Left ventricle myocardium inferior (tissue), 1 donor: ENCODE data around the gene RPS19BP1. TPM values are rescaled to one million over a fixed set of nuclear protein-coding genes. Genes with fewer than 3 reads are reported as not detected.

ENCODE experiments used
- DNase-seq: peaks from one replicate; pipeline ENCODE4 v3.0.0-alpha.2; 2020
- H3K27ac ChIP-seq: fragments of 200-600 bp; replicated peaks from 2 replicates; pipeline ENCODE4 v1.8.0; 2021
- H3K27me3 ChIP-seq: fragments of 200-600 bp; 2 replicates; pipeline ENCODE4 v1.8.0; 2021; ENCODE audit warnings: low read depth
- H3K36me3 ChIP-seq: fragments of 200-600 bp; 2 replicates; pipeline ENCODE4 v1.8.0; 2021
- H3K4me1 ChIP-seq: fragments of 200-600 bp; 2 replicates; pipeline ENCODE4 v1.8.0; 2021
- H3K4me3 ChIP-seq: fragments of 200-600 bp; 2 replicates; pipeline ENCODE4 v1.8.0; 2021; ENCODE audit warnings: mild to moderate bottlenecking, moderate library complexity
- H3K9me3 ChIP-seq: fragments of 200-600 bp; replicated peaks from 2 replicates; pipeline ENCODE4 v1.8.0; 2021
- CTCF ChIP-seq: fragments of 200-600 bp; IDR thresholded peaks from 2 replicates; pipeline ENCODE4 v1.8.0; 2021; ENCODE audit warnings: antibody characterized with exemption, mild to moderate bottlenecking, borderline replicate concordance
- intact Hi-C: fragments of 100-400 bp; cut with micrococcal nuclease; formaldehyde crosslinking; loops from one replicate; pipeline ENCODE4 v1.11.0; 2022
- total RNA-seq: library from RNA; stranded (reverse); fragmentation: NEBNext Ultra II Directional; extraction: Animal tissue kit (Norgen Biotek cat#: 25700); gene quantifications from one replicate; pipeline ENCODE4 v1.2.1, GENCODE V29; 2021
- donor health status: DM: no; HTN: yes; CAD: no; lungs with severe emphysema.

Gene RPS19BP1
- total RNA-seq, 1 donor from 2014 or later, result 59.3 TPM

- peaks cover 95% of the 10 kb centered on the region for H3K27me3 ChIP-seq
- H3K4me1 ChIP-seq, result no peaks in the 10 kb centered on the region
- no peak for DNase-seq
- H3K36me3 ChIP-seq, result no peaks in the 10 kb centered on the region
- TF ChIP-seq CTCF, result no peak
- H3K27ac ChIP-seq, result no peak overlapping the region
- no peaks in the 10 kb centered on the region for H3K9me3 ChIP-seq
- no peak overlapping the region for H3K4me3 ChIP-seq
- intact Hi-C loops, result no loop called here
Observed at GRCh38 chr22:39547587-39547947, 15.0 kb upstream of the RPS19BP1 start.

- Histone ChIP-seq H3K9me3 (no peaks in the 10 kb centered on the region), H3K4me1 (no peaks in the 10 kb centered on the region), H3K36me3 (no peaks in the 10 kb centered on the region), H3K27ac (no peak overlapping the region), H3K27me3 (peaks cover 95% of the 10 kb centered on the region), H3K4me3 (no peak overlapping the region)
- no peak for DNase-seq
- no peak for TF ChIP-seq CTCF
- intact Hi-C loops, result no loop called here
Observed at GRCh38 chr22:39546889-39547586, 14.5 kb upstream of the RPS19BP1 start.

- intact Hi-C loops, result no loop called here
Observed at GRCh38 chr22:39545386-39546365, 13.1 kb upstream of the RPS19BP1 start.

GRCh38 chr22:39543095-39543494 is 10.5 kb upstream of the RPS19BP1 start:
- TF ChIP-seq CTCF, result peak; percentile 15
- Histone ChIP-seq H3K4me3 (no peak overlapping the region), H3K27me3 (peaks cover 56% of the 10 kb centered on the region), H3K36me3 (no peaks in the 10 kb centered on the region), H3K27ac (no peak overlapping the region), H3K4me1 (no peaks in the 10 kb centered on the region), H3K9me3 (no peaks in the 10 kb centered on the region)
- DNase-seq, result no peak
- intact Hi-C loops, result no loop called here

More at GRCh38 chr22:39545386-39546365, 13.1 kb upstream of the RPS19BP1 start:
- Histone ChIP-seq H3K27me3 (peaks cover 82% of the 10 kb centered on the region), H3K36me3 (no peaks in the 10 kb centered on the region), H3K4me1 (no peaks in the 10 kb centered on the region), H3K4me3 (no peak overlapping the region), H3K9me3 (no peaks in the 10 kb centered on the region), H3K27ac (no peak overlapping the region)
- no peak for DNase-seq
- TF ChIP-seq CTCF, result no peak

- H3K36me3 ChIP-seq, result no peaks in the 10 kb centered on the region
- TF ChIP-seq CTCF, result no peak
- DNase-seq, result no peak
- intact Hi-C loops, result loop anchor here (5.0 kb wide), 1 partner anchor 484 kb away; no protein-coding TSS in a partner anchor
- H3K9me3 ChIP-seq, result no peaks in the 10 kb centered on the region
- no peak overlapping the region for H3K27ac ChIP-seq
- peaks cover 12% of the 10 kb centered on the region for H3K4me1 ChIP-seq
- no peak overlapping the region for H3K4me3 ChIP-seq
- peaks cover 9% of the 10 kb centered on the region for H3K27me3 ChIP-seq
Observed at GRCh38 chr22:39537975-39538374, 5.4 kb upstream of the RPS19BP1 start.
